Ovary (tissue), 3 donors: Measurements from ENCODE around the gene PAGE2B.

Experiments
- POLR2A ChIP-seq: fragments of 450-650 bp; IDR thresholded peaks from one replicate; pipeline ENCODE4 v1.6.1; 2017; ENCODE audit warnings: antibody characterized with exemption, mild to moderate bottlenecking, moderate library complexity
- TF ChIP-seq, protein P1 (sequence below), 3 donors: fragments of 450-650 bp in 2 of 3; fragments of 200-600 bp in 1 of 3; IDR thresholded peaks; one replicate each; pipeline versions ENCODE4 v1.5.1 to v1.8.0; 2016 to 2022; ENCODE audit warnings: antibody characterized with exemption in 3 of 3, mild to moderate bottlenecking in 1 of 3
- donor health status: DM: no; HTN: no; CAD: no.

DNA sequence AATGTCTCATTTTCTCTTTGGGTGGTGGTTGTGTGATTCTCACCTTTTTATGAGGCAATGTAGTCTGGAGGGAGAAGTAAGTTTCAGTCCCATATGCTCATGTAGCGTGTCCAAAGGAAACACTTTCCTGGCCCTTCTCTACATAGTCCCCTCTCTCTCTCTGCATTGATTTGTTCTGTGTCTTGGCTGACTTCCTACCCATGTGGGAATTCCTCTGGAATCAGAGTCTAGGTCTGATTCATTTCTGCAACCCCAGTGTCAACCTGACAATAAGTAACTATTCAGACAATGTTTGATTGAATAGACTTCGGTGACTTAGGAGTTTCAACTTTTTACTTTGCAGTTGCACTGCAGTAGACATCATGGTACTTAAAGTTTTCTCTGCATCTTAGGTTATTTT lies 41.4 kb upstream of the PAGE2B start:
- TF ChIP-seq POLR2A: no peak
- TF ChIP-seq, protein P1, sequence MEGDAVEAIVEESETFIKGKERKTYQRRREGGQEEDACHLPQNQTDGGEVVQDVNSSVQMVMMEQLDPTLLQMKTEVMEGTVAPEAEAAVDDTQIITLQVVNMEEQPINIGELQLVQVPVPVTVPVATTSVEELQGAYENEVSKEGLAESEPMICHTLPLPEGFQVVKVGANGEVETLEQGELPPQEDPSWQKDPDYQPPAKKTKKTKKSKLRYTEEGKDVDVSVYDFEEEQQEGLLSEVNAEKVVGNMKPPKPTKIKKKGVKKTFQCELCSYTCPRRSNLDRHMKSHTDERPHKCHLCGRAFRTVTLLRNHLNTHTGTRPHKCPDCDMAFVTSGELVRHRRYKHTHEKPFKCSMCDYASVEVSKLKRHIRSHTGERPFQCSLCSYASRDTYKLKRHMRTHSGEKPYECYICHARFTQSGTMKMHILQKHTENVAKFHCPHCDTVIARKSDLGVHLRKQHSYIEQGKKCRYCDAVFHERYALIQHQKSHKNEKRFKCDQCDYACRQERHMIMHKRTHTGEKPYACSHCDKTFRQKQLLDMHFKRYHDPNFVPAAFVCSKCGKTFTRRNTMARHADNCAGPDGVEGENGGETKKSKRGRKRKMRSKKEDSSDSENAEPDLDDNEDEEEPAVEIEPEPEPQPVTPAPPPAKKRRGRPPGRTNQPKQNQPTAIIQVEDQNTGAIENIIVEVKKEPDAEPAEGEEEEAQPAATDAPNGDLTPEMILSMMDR (IDR thresholded peaks at IDR 0.05): no peak
